Measurements from ENCODE around the gene EIPR1.
"Not testable (repeated sequence)": the region's sequence is repeated elsewhere in the genome, so short reads cannot be mapped to it uniquely, and the experiment has no call there.

EIPR1 gene

GRCh38 chr2:3192281-3192818, 185.3 kb downstream of the EIPR1 start:
- DNase-seq (ENCODE audit: low read depth) = no peak
- no peak overlapping the region for H3K4me3 ChIP-seq (ENCODE audit: low read depth, low read length)

DNA sequence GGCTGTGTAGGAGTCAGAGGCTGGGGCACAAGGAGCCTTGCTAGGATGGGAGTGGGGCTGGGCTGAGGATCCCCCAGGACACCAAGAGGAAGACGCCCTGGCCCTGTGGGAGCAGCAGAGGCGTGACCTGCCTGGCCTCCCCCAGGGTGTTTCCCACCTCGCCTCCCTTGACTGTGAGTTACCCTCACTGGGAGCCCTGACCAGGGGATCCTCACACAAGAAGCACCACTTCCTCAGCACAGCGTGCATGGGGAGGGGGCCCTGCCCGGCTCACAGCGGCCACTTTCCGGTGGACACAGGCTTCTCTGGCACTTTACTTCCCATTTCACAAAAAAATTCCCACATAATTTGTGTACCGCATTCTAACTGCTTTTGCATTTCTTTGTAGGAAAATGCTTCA, 187.7 kb downstream of the EIPR1 start:
- no peak for DNase-seq (ENCODE audit: low read depth)
- H3K4me3 ChIP-seq (ENCODE audit: low read depth, low read length) = no peak overlapping the region

DNA sequence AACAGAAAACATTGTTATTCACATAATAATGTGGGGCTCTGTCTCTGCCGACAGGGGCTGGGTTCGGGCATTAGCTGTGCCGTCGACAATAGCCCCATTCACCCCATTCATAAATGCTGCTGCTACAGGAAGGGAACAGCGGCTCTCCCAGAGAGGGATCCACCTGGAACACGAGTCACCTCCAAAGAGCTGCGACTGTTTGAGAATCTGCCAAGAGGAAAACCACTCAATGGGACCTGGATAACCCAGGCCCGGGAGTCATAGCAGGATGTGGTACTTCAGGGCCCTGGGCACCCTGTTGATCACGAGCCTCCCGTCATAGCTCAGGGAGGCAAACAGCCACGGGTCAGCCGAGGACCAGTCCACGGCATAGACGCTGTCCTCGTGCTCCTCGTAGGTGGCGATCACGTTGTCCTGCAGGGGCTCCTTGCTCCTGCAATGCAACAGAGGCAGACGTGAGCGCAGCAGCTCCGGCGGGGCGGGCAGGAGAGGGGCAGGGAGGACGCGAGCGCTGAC, 188.5 kb downstream of the EIPR1 start:
- H3K4me3 ChIP-seq (ENCODE audit: low read depth, low read length) = no peak overlapping the region
- DNase-seq (ENCODE audit: low read depth) = no peak

GRCh38 chr2:3188405-3188946, 189.1 kb downstream of the EIPR1 start:
- no peak overlapping the region for H3K4me3 ChIP-seq (ENCODE audit: low read depth, low read length)
- no peak for DNase-seq (ENCODE audit: low read depth)

- no peak overlapping the region for H3K4me3 ChIP-seq (ENCODE audit: low read depth, low read length)
- no peak for DNase-seq (ENCODE audit: low read depth)
Observed at GRCh38 chr2:3187467-3187866, 190.2 kb downstream of the EIPR1 start.

DNA sequence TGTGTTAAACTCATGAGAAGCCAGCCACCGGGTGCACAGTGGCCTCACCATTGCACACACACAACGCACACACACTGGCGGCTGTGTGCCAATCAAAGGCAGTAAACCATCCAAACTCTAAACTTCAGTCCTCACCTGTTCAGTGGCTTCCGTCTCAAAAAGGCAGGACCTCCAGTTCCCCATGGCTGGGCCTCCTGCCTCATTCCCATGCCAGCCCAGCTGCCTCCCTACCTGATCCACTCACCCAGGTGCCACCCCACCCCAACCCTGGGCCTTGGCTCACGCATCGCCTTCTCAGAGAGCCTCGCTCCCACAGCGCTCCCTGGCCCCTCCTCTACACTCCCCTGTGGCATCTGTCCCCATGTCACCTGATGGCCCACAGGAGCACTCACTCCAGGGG, 190.9 kb downstream of the EIPR1 start:
- H3K4me3 ChIP-seq (ENCODE audit: low read depth, low read length) = no peak overlapping the region
- DNase-seq (ENCODE audit: low read depth) = no peak

DNA sequence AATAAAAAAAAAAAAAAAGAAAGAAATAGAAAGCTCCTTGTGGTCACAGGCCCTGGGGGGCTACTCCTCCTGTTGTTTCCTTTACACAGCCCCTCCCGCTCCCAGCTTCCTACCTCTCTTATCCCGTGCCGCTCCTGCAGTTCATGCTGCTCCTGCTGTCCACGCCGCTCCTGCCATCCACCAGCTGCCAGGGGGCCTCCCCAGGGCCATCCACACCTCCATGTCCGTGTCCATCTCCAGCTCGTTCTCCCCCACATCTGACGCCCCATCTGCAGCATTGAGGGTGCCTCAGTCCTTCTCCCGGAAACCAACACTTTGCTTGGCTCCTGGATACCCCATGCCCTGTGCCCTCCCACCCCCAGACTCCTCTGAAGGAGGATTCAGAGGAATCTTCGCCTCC, 191.7 kb downstream of the EIPR1 start:
- no peak overlapping the region for H3K4me3 ChIP-seq (ENCODE audit: low read depth, low read length)
- no peak for DNase-seq (ENCODE audit: low read depth)

DNA sequence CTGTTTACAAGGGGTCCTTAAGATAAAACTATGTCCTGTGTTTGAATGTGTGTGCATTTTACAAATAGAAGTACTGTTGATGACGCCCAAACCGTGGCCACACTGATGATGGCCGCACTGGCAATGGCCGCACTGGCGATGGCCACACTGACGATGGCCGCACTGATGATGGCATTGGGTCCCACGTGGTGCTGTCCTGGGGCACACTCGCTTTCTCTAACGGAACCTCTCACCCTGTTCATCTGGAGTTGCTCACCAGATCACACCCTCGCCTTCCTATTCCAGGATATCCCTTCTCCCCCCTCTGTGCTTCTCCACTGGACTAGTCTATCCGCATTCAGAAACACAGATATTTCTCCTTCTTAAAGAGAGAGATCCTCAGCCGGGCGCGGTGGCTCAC, 192.4 kb downstream of the EIPR1 start:
- H3K4me3 ChIP-seq (ENCODE audit: low read depth, low read length) = no peak overlapping the region
- no peak for DNase-seq (ENCODE audit: low read depth)

DNA sequence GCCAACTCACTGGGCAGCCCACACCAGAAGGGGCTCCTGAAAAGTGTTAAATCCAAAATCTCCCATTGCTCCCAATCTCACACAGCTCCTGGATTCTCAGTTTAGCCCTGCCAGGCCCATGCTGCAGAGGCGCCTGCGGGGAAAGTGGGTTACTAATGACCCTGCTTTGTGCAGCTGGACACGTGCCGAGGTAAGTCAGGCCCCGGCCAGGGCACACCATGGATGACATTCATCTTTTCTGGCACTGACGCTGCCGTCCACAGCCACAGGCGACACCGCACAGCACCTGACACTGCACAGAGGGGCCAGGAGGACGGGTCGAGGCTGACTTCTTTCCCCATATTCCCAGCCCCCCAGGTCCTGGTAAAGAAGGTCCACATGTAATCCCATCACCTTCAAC, 193.5 kb downstream of the EIPR1 start:
- no peak for DNase-seq (ENCODE audit: low read depth)
- no peak overlapping the region for H3K4me3 ChIP-seq (ENCODE audit: low read depth, low read length)

- no peak overlapping the region for H3K4me3 ChIP-seq (ENCODE audit: low read depth, low read length)
- no peak for DNase-seq (ENCODE audit: low read depth)
Observed at GRCh38 chr2:3183766-3184165, 193.9 kb downstream of the EIPR1 start.

- DNase-seq (ENCODE audit: low read depth) = no peak
Observed at GRCh38 chr2:3182848-3183247, 194.8 kb downstream of the EIPR1 start.

DNA sequence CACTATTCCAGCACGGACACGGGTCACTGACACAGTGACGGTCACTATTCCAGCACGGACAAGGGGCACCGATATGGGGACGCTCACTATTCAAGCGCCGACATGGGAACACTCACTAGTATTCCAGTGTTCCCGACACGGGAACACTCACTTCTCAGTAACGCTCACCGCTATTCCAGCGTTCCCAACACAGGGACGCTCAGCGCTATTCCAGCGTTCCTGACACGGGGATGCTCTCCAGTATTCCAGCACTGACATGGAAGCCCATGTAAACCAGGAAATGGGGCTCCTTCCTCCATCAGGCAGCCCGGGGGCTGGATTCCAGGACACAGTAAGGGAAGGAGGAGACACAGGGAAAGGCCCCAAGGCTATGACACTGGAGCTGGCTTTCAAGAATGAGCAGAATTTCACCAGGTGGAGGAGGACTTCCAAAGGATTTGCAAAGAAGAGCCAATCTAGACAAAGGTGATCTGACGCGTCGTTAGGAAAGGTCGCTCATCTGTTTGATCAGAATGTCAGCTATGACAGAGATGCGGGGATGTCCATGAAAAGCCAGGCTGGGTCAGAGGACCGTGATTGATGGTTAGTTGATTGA, 196.1 kb downstream of the EIPR1 start:
- no peak overlapping the region for H3K4me3 ChIP-seq (ENCODE audit: low read depth, low read length)
- DNase-seq (ENCODE audit: low read depth) = no peak

More at GRCh38 chr2:3182848-3183247, 194.8 kb downstream of the EIPR1 start:
- no peak overlapping the region for H3K4me3 ChIP-seq (ENCODE audit: low read depth, low read length)

GRCh38 chr2:3180909-3181221, 196.8 kb downstream of the EIPR1 start:
- not testable (repeated sequence) for DNase-seq (ENCODE audit: low read depth)

DNA sequence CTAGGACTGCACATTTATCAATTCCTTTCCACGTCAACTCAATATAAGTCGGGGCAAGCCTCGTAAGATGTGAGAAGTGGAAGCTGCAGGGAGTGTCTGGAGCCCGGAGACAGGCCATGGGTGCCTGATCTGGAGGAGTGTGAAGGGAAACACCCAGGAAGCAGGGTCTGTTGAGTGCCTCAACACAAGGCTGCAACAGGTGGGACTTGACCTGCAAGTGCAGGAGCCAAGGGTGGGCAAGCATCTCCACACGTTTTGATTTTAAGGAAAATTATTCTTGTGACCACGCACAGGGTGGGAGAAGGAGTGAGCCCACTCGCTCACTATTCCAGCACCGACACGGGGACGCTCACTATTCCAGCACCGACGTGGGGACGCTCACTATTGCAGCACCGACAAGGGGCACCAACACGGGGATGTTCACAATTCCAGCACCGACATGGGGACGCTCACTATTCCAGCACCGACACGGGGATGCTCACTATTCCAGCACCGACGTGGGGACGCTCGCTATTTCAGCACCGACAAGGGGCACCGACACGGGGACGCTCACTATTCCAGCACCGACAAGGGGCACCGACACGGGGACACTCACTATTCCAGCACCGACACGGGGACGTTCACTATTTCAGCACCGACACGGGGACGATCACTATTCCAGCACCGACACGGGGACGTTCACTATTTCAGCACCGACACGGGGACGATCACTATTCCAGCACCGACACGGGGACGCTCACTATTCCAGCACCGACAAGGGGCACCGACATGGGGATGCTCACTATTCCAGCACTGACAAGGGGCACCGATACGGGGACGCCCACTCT, 197.3 kb downstream of the EIPR1 start:
- H3K4me3 ChIP-seq (ENCODE audit: low read depth, low read length) = no peak overlapping the region
- no peak for DNase-seq (ENCODE audit: low read depth)

More at GRCh38 chr2:3180909-3181221, 196.8 kb downstream of the EIPR1 start:
- not testable (repeated sequence) for H3K4me3 ChIP-seq (ENCODE audit: low read depth, low read length)

DNA sequence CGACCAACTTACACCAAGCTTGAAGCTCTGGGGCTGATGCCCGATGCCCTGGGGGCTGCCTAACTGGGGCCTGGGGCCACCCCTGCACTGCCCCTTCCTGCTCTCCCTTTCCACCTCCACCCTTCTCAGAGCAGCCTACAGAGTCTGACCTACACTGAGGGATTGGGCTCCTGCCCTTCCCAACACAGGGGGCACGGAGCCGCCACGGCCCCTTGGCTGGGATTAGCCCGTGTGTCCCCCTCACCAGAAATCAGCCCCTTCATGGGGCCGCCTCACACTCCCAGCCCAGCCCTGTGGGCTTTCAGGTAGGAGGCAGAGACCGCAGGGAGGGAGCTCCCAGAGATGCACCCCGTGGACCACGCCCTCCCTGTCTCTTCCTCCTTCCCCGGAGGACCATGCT, 198.0 kb downstream of the EIPR1 start:
- no peak overlapping the region for H3K4me3 ChIP-seq (ENCODE audit: low read depth, low read length)
- DNase-seq (ENCODE audit: low read depth) = no peak

DNA sequence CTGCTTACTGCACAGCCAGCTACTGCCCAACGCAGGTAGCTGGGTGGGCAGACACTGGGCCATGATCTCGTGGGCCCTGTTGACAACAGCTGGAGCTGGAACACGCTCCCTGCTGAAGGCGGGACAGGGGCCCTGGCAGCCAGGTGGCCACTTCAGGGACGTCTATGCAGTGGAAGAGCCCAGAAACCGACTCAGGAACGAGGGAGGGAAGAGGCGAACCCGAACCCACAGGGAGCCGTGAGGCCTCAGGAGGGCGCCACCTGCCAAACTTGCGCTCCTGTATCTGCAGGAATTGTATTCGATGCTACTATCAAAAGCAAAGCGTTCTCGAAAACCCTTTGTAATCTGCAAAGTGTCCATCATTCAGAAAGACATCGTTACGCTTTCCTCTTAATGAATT, 198.4 kb downstream of the EIPR1 start:
- no peak for DNase-seq (ENCODE audit: low read depth)
- no peak overlapping the region for H3K4me3 ChIP-seq (ENCODE audit: low read depth, low read length)

- no peak overlapping the region for H3K4me3 ChIP-seq (ENCODE audit: low read depth, low read length)
- no peak for DNase-seq (ENCODE audit: low read depth)
Observed at GRCh38 chr2:3178578-3179031, 199.0 kb downstream of the EIPR1 start.

- DNase-seq (ENCODE audit: low read depth) = no peak
- H3K4me3 ChIP-seq (ENCODE audit: low read depth, low read length) = no peak overlapping the region
Observed at GRCh38 chr2:3177891-3178577, 199.6 kb downstream of the EIPR1 start.

GRCh38 chr2:3176869-3177255, 200.8 kb downstream of the EIPR1 start:
- H3K4me3 ChIP-seq (ENCODE audit: low read depth, low read length) = no peak overlapping the region
- no peak for DNase-seq (ENCODE audit: low read depth)
